OCI-LY7 (cell line): ENCODE results near the gene ACAP3. TPM values are rescaled to one million over a fixed set of nuclear protein-coding genes. Genes with fewer than 3 reads are reported as not detected.
A peak's percentile ranks its signal among the peaks of the same experiment; 100 is the strongest.

Experiments
- BruUV-seq: library from RNA; stranded (reverse); fragments of 400-500 nt; replicated peaks from 2 replicates; lab custom pipeline; 2021; lab: Mats Ljungman, UMichigan
- CTCF ChIA-PET: fragments of 300-600 bp; sonication (Branson Sonifier 250); formaldehyde crosslinking; loops from one replicate; lab custom pipeline; 2022; ENCODE audit warnings: antibody characterized with exemption; ENCODE audit not compliant: unreplicated experiment; lab: Charles Lee
- POLR2A ChIA-PET: fragments of 300-600 bp; sonication (Branson Sonifier 250); formaldehyde crosslinking; loops from one replicate; lab custom pipeline; 2022; ENCODE audit warnings: antibody characterized with exemption; lab: Charles Lee
- DNase-seq: peaks from one replicate; pipeline ENCODE4 v3.0.0-alpha.2; 2015; ENCODE audit warnings: low spot score
- H2AFZ ChIP-seq: fragments of 200-600 bp; sonication (generic), shearing (Covaris generic); 2 replicates; pipeline ENCODE4 v1.6.1; 2014; ENCODE audit warnings: mild to moderate bottlenecking, antibody characterized with exemption, low read length, moderate library complexity
- H3K27ac ChIP-seq: fragments of 200-600 bp; sonication (generic); 2 replicates; pipeline ENCODE4 v1.5.1; 2014; ENCODE audit warnings: mixed run types, low read depth, mild to moderate bottlenecking, moderate library complexity, low read length, inconsistent platforms; ENCODE audit not compliant: poor library complexity, severe bottlenecking
- H3K36me3 ChIP-seq: fragments of 200-600 bp; sonication (generic); 2 replicates; pipeline ENCODE4 v1.6.1; 2014; ENCODE audit warnings: mild to moderate bottlenecking, antibody characterized with exemption, low read length, moderate library complexity, mixed read lengths; ENCODE audit not compliant: insufficient read depth
- H3K4me1 ChIP-seq: fragments of 200-600 bp; sonication (generic); 2 replicates; pipeline ENCODE4 v1.5.1; 2014; ENCODE audit warnings: mild to moderate bottlenecking, low read length; ENCODE audit not compliant: insufficient read depth, poor library complexity, severe bottlenecking
- H3K4me2 ChIP-seq: fragments of 200-600 bp; sonication (generic); 2 replicates; pipeline ENCODE4 v1.6.1; 2014; ENCODE audit warnings: mild to moderate bottlenecking, low read length
- H3K4me3 ChIP-seq: fragments of 200-600 bp; sonication (generic); 2 replicates; pipeline ENCODE4 v1.5.1; 2014; ENCODE audit warnings: mild to moderate bottlenecking, low read depth, low read length; ENCODE audit not compliant: poor library complexity, severe bottlenecking
- H3K79me2 ChIP-seq: fragments of 200-600 bp; sonication (generic); 2 replicates; pipeline ENCODE4 v1.6.1; 2016; ENCODE audit warnings: low read depth, mild to moderate bottlenecking, low read length, moderate library complexity, mixed read lengths; ENCODE audit not compliant: insufficient read depth
- H3K9me2 ChIP-seq: fragments of 200-600 bp; sonication (generic); 2 replicates; pipeline ENCODE4 v1.6.1; 2016; ENCODE audit warnings: mild to moderate bottlenecking, low read length, mixed read lengths; ENCODE audit not compliant: insufficient read depth
- H3K9me3 ChIP-seq: fragments of 200-600 bp; sonication (generic); 2 replicates; pipeline ENCODE4 v1.6.1; 2014; ENCODE audit warnings: mild to moderate bottlenecking, mixed run types, low read length, mixed read lengths
- H4K20me1 ChIP-seq: fragments of 200-600 bp; sonication (generic); 2 replicates; pipeline ENCODE4 v1.6.1; 2014; ENCODE audit warnings: mild to moderate bottlenecking, antibody characterized with exemption, low read length, moderate library complexity, mixed read lengths; ENCODE audit not compliant: insufficient read depth
- EZH2phosphoT487 ChIP-seq: fragments of 200-600 bp; sonication (generic); IDR thresholded peaks from 2 replicates; pipeline ENCODE4 v1.6.1; 2018; ENCODE audit warnings: low read depth, borderline replicate concordance, mild to moderate bottlenecking, mixed run types, antibody characterized with exemption, low read length, moderate library complexity, mixed read lengths
- intact Hi-C: fragments of 100-400 bp; cut with micrococcal nuclease; formaldehyde crosslinking; loops from one replicate; pipeline ENCODE4 v1.10.0; 2022; ENCODE audit not compliant: unreplicated experiment
- total RNA-seq, 2 experiments: library from RNA; depleted of rRNA in 1 of 2; stranded (reverse); fragments of >200 nt in 1 of 2; shearing (Covaris generic) in 1 of 2; gene quantifications; 2 replicates each; pipeline ENCODE4 v1.2.3, GENCODE V29; 2014 to 2022
- TF ChIP-seq, protein P1 (sequence below): fragments of 200-600 bp; sonication (generic); conservative IDR thresholded peaks from 2 replicates; pipeline ENCODE4 v1.5.1; 2014; ENCODE audit warnings: mild to moderate bottlenecking, antibody characterized with exemption, low read length, moderate library complexity, mixed read lengths

ACAP3 gene
- total RNA-seq, 2 experiments from 2014 or later: 26.3 to 47.6 TPM

DNA sequence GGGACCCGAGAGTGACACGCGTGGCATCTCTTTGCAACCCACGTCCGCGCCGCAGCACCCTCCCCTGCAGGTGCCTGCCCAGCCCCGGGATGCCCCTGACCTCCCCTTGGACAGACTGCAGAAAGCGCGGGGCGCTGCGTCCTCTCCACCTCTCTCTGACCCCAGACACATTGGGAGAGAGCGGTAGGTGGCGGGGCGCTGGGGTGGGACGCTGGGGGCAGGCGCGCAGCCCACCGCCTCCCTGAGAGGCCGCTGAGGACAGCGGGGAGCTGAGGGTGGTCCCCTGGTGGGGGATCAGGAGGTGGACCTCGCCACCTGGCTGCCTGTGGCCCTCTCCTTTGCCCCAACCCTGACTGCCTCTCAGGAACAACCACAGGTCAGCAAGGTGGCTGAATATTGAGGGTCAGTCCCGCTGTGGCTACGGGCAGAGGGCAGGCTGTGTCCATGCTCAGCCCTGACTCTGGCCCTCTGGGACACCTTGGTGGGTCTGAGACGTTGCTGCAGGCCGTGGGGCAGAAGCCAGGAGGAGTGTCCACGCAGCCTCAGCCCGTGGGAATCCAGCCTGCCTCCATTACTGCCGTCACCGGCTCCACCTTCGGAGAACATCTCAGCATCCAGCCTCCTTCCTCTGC, 33.3 kb downstream of the ACAP3 start:
- TF ChIP-seq EZH2phosphoT487: no peak
- TF ChIP-seq, protein P1, sequence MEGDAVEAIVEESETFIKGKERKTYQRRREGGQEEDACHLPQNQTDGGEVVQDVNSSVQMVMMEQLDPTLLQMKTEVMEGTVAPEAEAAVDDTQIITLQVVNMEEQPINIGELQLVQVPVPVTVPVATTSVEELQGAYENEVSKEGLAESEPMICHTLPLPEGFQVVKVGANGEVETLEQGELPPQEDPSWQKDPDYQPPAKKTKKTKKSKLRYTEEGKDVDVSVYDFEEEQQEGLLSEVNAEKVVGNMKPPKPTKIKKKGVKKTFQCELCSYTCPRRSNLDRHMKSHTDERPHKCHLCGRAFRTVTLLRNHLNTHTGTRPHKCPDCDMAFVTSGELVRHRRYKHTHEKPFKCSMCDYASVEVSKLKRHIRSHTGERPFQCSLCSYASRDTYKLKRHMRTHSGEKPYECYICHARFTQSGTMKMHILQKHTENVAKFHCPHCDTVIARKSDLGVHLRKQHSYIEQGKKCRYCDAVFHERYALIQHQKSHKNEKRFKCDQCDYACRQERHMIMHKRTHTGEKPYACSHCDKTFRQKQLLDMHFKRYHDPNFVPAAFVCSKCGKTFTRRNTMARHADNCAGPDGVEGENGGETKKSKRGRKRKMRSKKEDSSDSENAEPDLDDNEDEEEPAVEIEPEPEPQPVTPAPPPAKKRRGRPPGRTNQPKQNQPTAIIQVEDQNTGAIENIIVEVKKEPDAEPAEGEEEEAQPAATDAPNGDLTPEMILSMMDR: no peak
- H2AFZ ChIP-seq: peak overlapping the region; percentile 77; the same call in 1 of the 2 replicates
- no TSS peak for BruUV-seq
- DNase-seq: no peak
- peaks cover 27% of the 10 kb centered on the region for H3K36me3 ChIP-seq
- 0 out of 2 replicates have a peak, but pooled peaks cover 12% of the 10 kb centered on the region for H4K20me1 ChIP-seq
- H3K4me1 ChIP-seq: peaks cover 26% of the 10 kb centered on the region
- intact Hi-C loops: no loop called here
- H3K27ac ChIP-seq: no peak overlapping the region
- POLR2A ChIA-PET: interaction anchor here (0.6 to 1.4 kb wide), 2 partner anchors 13 to 360 kb away, joined by 3 read pairs; no protein-coding TSS in a partner anchor
- no peaks in the 10 kb centered on the region for H3K9me3 ChIP-seq
- H3K4me2 ChIP-seq: peak overlapping the region; percentile 79
- peak overlapping the region; percentile 94 for H3K4me3 ChIP-seq
- CTCF ChIA-PET: interaction anchor here (0.9 kb wide), 1 partner anchor 152 kb away, joined by 11 read pairs; no protein-coding TSS in a partner anchor
- peaks cover 38% of the 10 kb centered on the region for H3K79me2 ChIP-seq
- no peaks in the 10 kb centered on the region for H3K9me2 ChIP-seq

DNA sequence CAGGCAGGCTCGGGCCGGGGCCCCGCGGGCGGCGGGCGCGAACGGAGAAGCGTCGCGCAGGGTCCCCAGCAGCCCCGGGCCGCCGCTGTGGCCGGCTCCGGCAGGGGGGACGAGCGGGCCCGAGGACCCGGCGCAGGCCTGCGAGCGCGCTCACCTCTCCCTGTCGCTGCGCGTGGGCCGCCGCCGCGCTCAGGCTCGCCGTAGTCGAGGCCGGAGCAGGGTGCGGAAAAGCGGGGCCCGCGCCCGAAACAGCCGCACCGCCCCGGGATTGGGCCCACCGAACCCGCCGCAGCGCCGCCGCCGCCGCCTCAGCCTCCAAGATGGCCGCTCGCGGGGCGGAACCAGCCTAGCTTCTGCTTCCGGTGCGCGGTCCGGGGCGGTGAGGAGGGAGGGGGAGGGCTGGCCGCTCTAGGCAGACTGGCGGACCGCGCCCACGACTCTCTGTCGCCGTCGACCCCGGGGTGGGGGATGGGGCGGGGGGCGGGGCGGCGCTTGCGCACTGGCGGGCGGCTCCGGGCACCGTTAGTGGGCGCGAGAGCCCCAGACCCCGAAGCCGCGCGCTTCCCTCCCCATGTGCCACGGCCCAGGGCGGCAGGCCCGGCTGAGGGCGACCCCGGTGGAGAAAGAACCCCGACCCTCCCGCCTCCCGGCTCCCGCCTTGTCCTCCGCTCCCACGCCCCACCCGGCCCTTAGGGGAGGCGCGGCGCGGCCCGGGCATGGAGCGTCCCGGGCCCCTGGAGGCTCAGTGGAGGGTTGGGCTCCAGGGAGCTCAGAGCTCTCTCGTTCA, 34.0 kb downstream of the ACAP3 start, which contains the start of gene UBE2J2:
TSS of gene UBE2J2 (minus strand) at position 343 of the 787 bp plus-strand sequence. CDS start 5,862 bp downstream, outside the sequence.
- H3K4me1 ChIP-seq: peaks cover 26% of the 10 kb centered on the region
- peaks cover 29% of the 10 kb centered on the region for H3K36me3 ChIP-seq
- peak; percentile 94 for DNase-seq
- peak within 1 kb of the TSS; percentile 77; the same call in 1 of the 2 replicates for H2AFZ ChIP-seq
- H3K4me2 ChIP-seq: peak within 1 kb of the TSS; percentile 84
- peak within 1 kb of the TSS; percentile 94 for H3K4me3 ChIP-seq
- intact Hi-C loops: loop anchor here (1.0 kb wide), 1 partner anchor 157 kb away; the partner anchor contains the start of gene C1orf159
- POLR2A ChIA-PET: interaction anchor here (0.6 to 1.4 kb wide), 4 partner anchors 13 to 376 kb away, joined by 3 to 6 read pairs (median 4); no protein-coding TSS in a partner anchor
- H4K20me1 ChIP-seq: 0 out of 2 replicates have a peak, but pooled peaks cover 12% of the 10 kb centered on the region
- H3K9me2 ChIP-seq: no peaks in the 10 kb centered on the region
- H3K79me2 ChIP-seq: peaks cover 39% of the 10 kb centered on the region
- no peaks in the 10 kb centered on the region for H3K9me3 ChIP-seq
- BruUV-seq: no TSS peak
- no peak for TF ChIP-seq EZH2phosphoT487
- TF ChIP-seq, protein P1: no peak
- CTCF ChIA-PET: interaction anchor here (0.5 to 0.9 kb wide), 3 partner anchors 17 to 197 kb away, joined by 3 to 11 read pairs (median 8); no protein-coding TSS in a partner anchor
- H3K27ac ChIP-seq: peak within 1 kb of the TSS; percentile 12
